Stimulated activated CD4-positive, alpha-beta T cell treated with anti-CD3 and anti-CD28 coated beads, TNF-alpha, amount 100 ng/mL, for 24 hours (primary cell): Measurements from ENCODE around the gene ZSCAN16.
"Not testable (repeated sequence)": the region's sequence is repeated elsewhere in the genome, so short reads cannot be mapped to it uniquely, and the experiment has no call there.

Source experiments
- DNase-seq, 3 experiments: peaks; one replicate each; pipeline ENCODE4 v3.0.0-alpha.2; 2020; ENCODE audit warnings: low read depth in 3 of 3

The ZSCAN16 gene

GRCh38 chr6:28124350-28124970 is at the start of gene ZSCAN16:
Gene ZSCAN16, plus strand, starts transcription at chr6:28124609. Its CDS starts 835 bp downstream, at chr6:28125444.
- peak; percentile 41 to 74 (median 54) for DNase-seq

DNA sequence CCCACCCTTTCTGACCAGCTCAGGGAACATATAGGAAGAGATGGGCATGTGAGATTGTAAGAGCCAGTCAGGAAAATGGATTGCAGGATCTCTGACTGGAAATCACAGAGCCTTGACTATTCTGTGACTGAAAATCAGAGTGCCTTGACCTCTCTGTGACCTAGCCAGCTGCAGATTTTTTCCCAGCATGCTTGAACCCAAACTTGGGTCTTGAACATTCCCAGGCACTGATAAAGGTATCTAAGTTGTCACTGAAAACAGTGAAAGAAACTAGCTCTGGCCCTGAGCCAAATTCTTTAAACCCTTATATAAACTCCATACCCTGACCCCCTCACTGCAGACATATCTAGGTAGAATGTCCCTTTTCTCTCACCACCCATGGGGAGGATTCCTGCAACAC is 46.4 kb upstream of the ZSCAN16 start:
- no peak for DNase-seq

- no peak for DNase-seq
Observed at GRCh38 chr6:28078836-28079235, 45.6 kb upstream of the ZSCAN16 start.

DNA sequence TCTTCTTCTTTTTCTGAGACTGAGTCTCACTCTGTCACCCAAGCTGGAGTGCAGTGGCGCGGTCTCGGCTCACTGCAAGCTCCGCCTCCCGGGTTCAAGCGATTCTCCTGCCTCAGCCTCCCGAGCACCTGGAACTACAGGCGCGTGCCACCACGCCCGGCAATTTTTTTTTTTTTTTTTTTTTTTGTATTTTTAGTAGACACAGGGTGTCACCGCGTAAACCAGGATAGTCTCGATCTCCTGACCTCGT is 44.1 kb upstream of the ZSCAN16 start, which contains the start of gene ZNF165:
Gene ZNF165 (plus strand): TSS at position 188 of the 250 bp plus-strand sequence. CDS start 4,913 bp downstream, outside the sequence.
- peak in 1 of 3 experiments; percentile 7 for DNase-seq

DNA sequence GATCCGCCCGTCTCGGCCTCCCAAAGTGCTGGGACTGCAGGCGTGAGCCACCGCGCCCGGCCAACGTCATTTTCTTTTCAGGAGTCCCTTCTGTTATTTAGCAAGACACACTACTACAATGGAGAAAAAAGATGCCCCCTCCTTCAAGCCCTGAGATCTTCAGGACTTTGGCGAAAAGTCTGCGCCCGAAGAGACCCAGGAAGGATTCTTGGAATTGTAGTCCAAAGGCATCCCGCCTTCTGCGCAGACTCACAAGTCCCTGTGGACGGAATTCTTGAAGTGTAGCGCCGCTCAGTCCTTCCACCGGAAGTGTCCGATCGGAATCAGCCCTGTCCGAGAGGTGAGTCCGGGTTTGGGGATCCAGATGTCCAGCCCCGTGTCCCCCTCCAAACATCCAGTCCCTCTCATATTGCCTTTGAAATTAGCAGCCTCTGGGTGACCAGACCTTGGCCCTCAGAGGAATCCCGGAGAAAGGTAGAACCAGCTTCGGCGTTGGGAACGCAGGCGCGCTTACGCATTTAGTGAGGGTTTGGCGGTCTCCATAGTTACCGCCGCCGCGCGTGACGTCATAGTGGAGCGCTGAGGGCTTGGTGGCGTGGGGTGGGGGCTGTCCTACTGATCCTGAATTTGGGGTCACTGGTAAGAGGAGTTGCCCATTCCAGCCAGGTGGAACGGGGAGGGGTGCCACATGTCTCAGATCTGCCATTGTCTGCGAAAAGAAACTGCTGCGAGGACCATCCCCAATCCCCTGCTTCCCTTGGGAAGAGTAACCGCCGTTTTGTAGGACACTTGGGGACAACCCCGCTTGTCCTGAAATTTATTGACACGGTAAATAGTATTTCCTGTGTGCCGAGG is 43.6 kb upstream of the ZSCAN16 start:
- peak; percentile 83 to 89 (median 86) for DNase-seq

- peak in 1 of 3 experiments; percentile 1 for DNase-seq
Observed at GRCh38 chr6:28081486-28081751, 43.0 kb upstream of the ZSCAN16 start.

- no peak for DNase-seq
Observed at GRCh38 chr6:28082939-28083338, 41.5 kb upstream of the ZSCAN16 start.

DNA sequence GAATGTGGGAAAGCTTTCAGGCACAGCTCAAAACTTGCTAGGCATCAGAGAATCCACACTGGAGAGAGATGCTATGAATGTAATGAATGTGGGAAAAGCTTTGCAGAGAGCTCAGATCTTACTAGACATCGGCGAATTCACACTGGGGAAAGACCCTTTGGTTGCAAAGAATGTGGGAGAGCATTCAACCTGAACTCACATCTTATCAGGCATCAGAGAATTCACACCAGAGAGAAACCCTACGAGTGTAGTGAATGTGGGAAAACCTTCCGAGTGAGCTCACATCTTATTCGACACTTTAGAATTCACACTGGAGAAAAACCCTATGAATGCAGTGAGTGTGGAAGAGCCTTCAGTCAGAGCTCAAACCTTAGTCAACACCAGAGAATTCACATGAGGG is 35.4 kb upstream of the ZSCAN16 start:
- no peak for DNase-seq

DNA sequence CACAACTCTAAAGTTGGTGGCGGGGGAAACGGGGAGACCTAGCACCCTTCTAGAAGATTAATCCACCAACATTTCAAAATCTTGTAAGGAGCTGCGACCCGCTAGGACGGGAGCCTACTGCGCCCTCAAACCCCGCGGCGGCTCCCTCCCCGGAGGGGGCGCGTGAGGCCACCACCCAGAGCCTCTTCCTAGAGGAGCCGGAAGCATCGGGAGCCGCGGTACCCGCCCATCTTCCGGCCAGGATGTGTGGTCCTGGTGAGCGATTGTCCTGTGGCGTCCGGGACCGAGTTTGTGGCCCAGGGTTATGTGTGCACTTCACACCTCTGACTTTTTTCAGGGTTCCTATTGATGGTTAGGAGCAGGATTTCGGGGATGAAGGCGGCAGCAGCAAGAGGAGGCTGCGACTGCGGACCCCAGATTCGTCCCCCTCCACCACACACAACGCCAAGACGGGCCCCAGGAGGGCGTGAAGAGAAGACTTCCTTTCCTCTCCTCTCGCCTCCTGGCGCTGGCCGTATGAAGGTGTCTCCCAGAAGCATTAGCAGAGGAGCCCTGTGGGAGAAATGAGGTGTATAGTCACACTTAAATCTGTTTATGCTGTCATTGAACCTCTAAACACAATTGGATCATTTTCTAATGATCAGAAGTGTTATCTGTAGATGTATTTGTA is 33.4 kb upstream of the ZSCAN16 start:
- DNase-seq = no peak

GRCh38 chr6:28102222-28102621 is 22.2 kb upstream of the ZSCAN16 start:
- DNase-seq = not testable (repeated sequence)

DNA sequence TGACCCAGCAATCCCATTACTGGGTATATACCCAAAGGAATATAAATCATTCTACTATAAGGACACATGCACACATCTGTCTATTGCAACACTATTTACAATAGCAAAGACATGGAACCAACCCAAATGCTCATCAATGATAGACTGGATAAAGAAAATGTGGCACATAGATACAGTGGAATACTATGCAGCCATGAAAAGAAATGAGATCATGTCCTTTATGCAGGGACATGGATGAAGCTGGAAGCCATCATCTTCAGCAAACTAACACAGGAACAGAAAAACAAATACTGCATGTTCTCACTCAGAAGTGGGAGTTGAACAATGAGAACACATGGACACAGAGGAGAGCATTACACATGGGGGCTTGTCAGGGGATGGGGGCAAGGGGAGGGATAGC is 21.7 kb upstream of the ZSCAN16 start:
- not testable (repeated sequence) for DNase-seq

- peak; percentile 63 to 81 (median 64) for DNase-seq
Observed at GRCh38 chr6:28104392-28105244, 19.8 kb upstream of the ZSCAN16 start.

DNA sequence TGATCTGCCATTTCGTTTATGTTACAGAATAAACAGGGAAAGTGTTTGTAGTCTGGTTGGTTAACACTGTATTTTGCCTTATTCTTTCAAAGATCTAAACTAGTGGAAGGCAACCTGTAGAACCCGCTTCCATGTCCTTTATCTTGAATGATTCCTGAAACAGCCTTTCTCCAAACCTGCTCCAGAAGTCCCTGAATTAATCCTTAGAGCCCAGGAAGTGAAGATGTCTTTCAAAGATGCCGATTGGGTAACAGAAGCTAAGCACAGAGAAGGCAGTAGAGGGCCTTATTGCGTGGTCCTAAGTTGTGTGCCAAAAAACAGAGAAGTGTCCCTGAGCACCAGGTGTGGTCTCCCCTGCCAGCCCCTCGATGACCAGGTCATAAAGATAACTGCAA is 19.2 kb upstream of the ZSCAN16 start:
- no peak for DNase-seq

GRCh38 chr6:28107506-28107905 is 16.9 kb upstream of the ZSCAN16 start:
- DNase-seq = no peak

DNA sequence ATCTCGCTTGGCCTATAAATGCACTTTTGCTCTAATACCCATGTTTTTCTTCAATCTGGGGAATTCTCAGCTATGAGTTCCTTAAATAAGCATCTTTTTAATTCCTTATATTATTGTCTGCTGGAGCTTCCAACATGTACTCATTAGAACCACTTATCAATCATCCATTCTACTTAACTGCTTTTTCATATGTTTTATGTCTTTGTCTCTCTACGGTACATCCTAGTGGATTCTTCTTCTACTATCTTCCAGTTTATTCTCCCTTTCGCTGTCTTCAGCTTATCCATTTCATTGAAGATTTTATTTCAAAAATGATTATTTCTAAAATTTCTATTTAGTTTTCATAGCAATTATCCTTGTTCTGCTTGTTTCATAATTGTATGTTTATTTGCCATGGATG is 12.4 kb upstream of the ZSCAN16 start:
- no peak for DNase-seq

DNA sequence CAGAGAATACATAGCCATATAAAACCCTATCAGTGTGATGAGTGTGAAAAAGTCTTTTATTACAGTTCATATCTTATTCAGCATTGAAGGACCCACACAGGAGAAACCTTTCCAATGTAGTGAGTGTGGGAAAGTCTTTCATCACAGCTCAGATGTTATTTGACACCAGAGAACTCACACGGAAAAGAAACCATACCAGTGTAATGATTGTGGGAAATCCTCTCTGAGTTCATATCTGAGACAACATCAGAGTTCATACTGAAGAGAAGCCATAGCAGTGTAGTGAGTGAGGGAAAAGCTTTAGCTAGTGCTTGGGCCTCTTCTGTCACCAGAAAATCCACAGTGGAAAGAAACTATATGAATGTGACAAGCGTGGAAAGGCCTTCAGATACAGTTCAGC is 8.6 kb upstream of the ZSCAN16 start:
- no peak for DNase-seq

GRCh38 chr6:28117386-28118050 is 6.9 kb upstream of the ZSCAN16 start:
- DNase-seq = no peak

DNA sequence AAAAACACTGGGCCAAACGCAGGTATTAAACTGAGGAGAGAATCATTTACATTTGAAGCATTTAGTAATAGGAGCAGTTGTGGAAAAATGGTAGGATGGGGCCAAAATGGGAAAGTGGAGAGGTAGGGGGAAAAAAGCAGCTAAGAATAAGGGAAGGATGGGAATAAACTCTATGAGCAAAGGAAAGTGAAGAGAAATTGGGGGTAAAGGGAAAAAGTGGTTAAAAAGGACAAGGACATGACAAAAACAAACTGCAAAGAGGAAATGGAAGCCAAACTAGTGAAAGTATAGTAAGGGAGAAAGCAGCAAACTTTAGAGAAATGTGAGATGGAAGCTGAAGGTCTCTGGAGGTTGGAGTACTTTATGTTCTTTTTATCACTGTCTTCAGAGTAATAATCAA is 6.2 kb upstream of the ZSCAN16 start:
- no peak for DNase-seq

GRCh38 chr6:28121876-28122275 is 2.5 kb upstream of the ZSCAN16 start:
- DNase-seq = no peak

GRCh38 chr6:28122283-28122682 is 2.1 kb upstream of the ZSCAN16 start:
- not testable (repeated sequence) for DNase-seq

- DNase-seq = no peak
Observed at GRCh38 chr6:28124971-28125353, 553 bp downstream of the ZSCAN16 start.

- no peak for DNase-seq
Observed at GRCh38 chr6:28125401-28125800, 992 bp downstream of the ZSCAN16 start.
